Neural cell (in vitro differentiated cells): ENCODE measurements around the gene IPPK. TPM values are rescaled to one million over a fixed set of nuclear protein-coding genes. Genes with fewer than 3 reads are reported as not detected.

Experiments
- H2AFZ ChIP-seq: fragments of 200-600, 300-800 bp; sonication (generic), shearing (Covaris generic); 2 replicates; pipeline ENCODE4 v1.6.0; 2014; ENCODE audit warnings: low read depth, mild to moderate bottlenecking, antibody characterized with exemption, low read length, moderate library complexity
- H3F3A ChIP-seq: fragments of 200-600 bp; shearing (Covaris generic); 2 replicates; pipeline ENCODE4 v1.6.1; 2016; ENCODE audit warnings: mild to moderate bottlenecking, moderate library complexity, mixed read lengths, antibody characterized with exemption, low read length; ENCODE audit not compliant: insufficient read depth, poor library complexity, severe bottlenecking
- H3K27ac ChIP-seq: fragments of 200-600, 300-800 bp; sonication (generic), shearing (Covaris generic); 2 replicates; pipeline ENCODE4 v1.5.1; 2014; ENCODE audit warnings: mild to moderate bottlenecking, low read length, moderate library complexity
- H3K27me3 ChIP-seq: fragments of 300-800, 200-600 bp; sonication (generic), shearing (Covaris generic); 2 replicates; pipeline ENCODE4 v1.6.0; 2014; ENCODE audit warnings: mild to moderate bottlenecking, low read depth, low read length, moderate library complexity; ENCODE audit not compliant: insufficient read depth
- H3K36me3 ChIP-seq: fragments of 300-800, 200-600 bp; sonication (generic), shearing (Covaris generic); 2 replicates; pipeline ENCODE4 v1.5.1; 2014; ENCODE audit warnings: mild to moderate bottlenecking, antibody characterized with exemption, low read length, moderate library complexity; ENCODE audit not compliant: insufficient read depth
- H3K4me2 ChIP-seq: fragments of 300-800, 200-600 bp; sonication (generic), shearing (Covaris generic); 2 replicates; pipeline ENCODE4 v1.6.0; 2014; ENCODE audit warnings: mild to moderate bottlenecking, low read length
- H3K4me3 ChIP-seq: fragments of 300-800, 200-600 bp; sonication (generic), shearing (Covaris generic); 2 replicates; pipeline ENCODE4 v1.5.1; 2014; ENCODE audit warnings: mild to moderate bottlenecking, low read length, moderate library complexity
- H3K79me2 ChIP-seq: fragments of 200-600 bp; shearing (Covaris generic); replicated peaks from 2 replicates; pipeline ENCODE4 v1.6.0; 2014; ENCODE audit warnings: mild to moderate bottlenecking, low read length, moderate library complexity; ENCODE audit not compliant: insufficient read depth
- H3K9ac ChIP-seq: fragments of 300-800, 200-600 bp; sonication (generic), shearing (Covaris generic); 2 replicates; pipeline ENCODE4 v1.6.1; 2016; ENCODE audit warnings: mild to moderate bottlenecking, low read length, mixed read lengths
- H3K9me2 ChIP-seq: fragments of 200-600 bp; shearing (Covaris generic); 2 replicates; pipeline ENCODE4 v1.6.1; 2016; ENCODE audit warnings: mild to moderate bottlenecking, low read length, mixed read lengths; ENCODE audit not compliant: insufficient read depth
- H3K9me3 ChIP-seq: fragments of 200-600, 300-800 bp; sonication (generic), shearing (Covaris generic); 2 replicates; pipeline ENCODE4 v1.6.1; 2016; ENCODE audit warnings: mild to moderate bottlenecking, mixed run types, low read length, moderate library complexity, mixed read lengths
- H4K20me1 ChIP-seq: fragments of 200-600 bp; shearing (Covaris generic); 2 replicates; pipeline ENCODE4 v1.6.1; 2016; ENCODE audit warnings: mild to moderate bottlenecking, mixed run types; ENCODE audit not compliant: insufficient read depth
- CTCF ChIP-seq: fragments of 450-650 bp; IDR thresholded peaks from 2 replicates; pipeline ENCODE4 v1.5.1; 2014; ENCODE audit warnings: antibody characterized with exemption, mild to moderate bottlenecking, moderate library complexity; ENCODE audit not compliant: poor library complexity, severe bottlenecking
- EP300 ChIP-seq: fragments of 450-650 bp; conservative IDR thresholded peaks from 2 replicates; pipeline ENCODE4 v1.6.1; 2014; ENCODE audit warnings: antibody characterized with exemption, mild to moderate bottlenecking, moderate library complexity; ENCODE audit not compliant: poor library complexity, severe bottlenecking
- EZH2 ChIP-seq: fragments of 200-600, 300-800 bp; shearing (Covaris generic), sonication (generic); IDR thresholded peaks from 2 replicates; pipeline ENCODE4 v1.6.1; 2014; ENCODE audit warnings: antibody characterized with exemption, low read length, borderline replicate concordance, mild to moderate bottlenecking; ENCODE audit not compliant: insufficient read depth, poor library complexity, severe bottlenecking
- MXI1 ChIP-seq: fragments of 450-650 bp; conservative IDR thresholded peaks from 2 replicates; pipeline ENCODE4 v1.6.1; 2014; ENCODE audit warnings: antibody characterized with exemption, mild to moderate bottlenecking; ENCODE audit not compliant: poor library complexity, severe bottlenecking
- POLR2AphosphoS5 ChIP-seq: IDR thresholded peaks from 2 replicates; pipeline ENCODE4 v1.6.1; 2012
- RAD21 ChIP-seq: fragments of 450-650 bp; conservative IDR thresholded peaks from 2 replicates; pipeline ENCODE4 v1.6.1; 2014; ENCODE audit warnings: antibody characterized with exemption, mild to moderate bottlenecking, moderate library complexity
- REST ChIP-seq: IDR thresholded peaks from 2 replicates; pipeline ENCODE4 v1.6.1; 2012; ENCODE audit warnings: borderline replicate concordance
- SMC3 ChIP-seq: fragments of 450-650 bp; conservative IDR thresholded peaks from 2 replicates; pipeline ENCODE4 v1.6.1; 2014; ENCODE audit warnings: antibody characterized with exemption, mild to moderate bottlenecking, moderate library complexity; ENCODE audit not compliant: poor library complexity
- TAF1 ChIP-seq: IDR thresholded peaks from 2 replicates; pipeline ENCODE4 v1.6.1; 2012; ENCODE audit warnings: low read depth
- polyA plus RNA-seq: library from polyadenylated mRNA; depleted of rRNA; stranded (reverse); fragments of >200 nt; gene quantifications from 2 replicates; pipeline ENCODE4 v1.2.3, GENCODE V29; 2014

IPPK gene
- polyA plus RNA-seq, 1 donor from 2014 or later, result 34.3 TPM

- Histone ChIP-seq H3K4me2 (no peak overlapping the region), H3K9me3 (no peaks in the 10 kb centered on the region), H3K27ac (no peak overlapping the region), H3K27me3 (no peaks in the 10 kb centered on the region), H3K79me2 (no peaks in the 10 kb centered on the region), H3K9ac (no peak overlapping the region), H3K36me3 (no peaks in the 10 kb centered on the region), H2AFZ (no peak overlapping the region), H4K20me1 (no peaks in the 10 kb centered on the region), H3K4me3 (no peak overlapping the region), H3K9me2 (no peaks in the 10 kb centered on the region), H3F3A (no peaks in the 10 kb centered on the region)
- TF ChIP-seq REST, result no peak
These were observed 38.2 kb downstream of the IPPK start for GRCh38 chr9:92631452-92632343.

GRCh38 chr9:92627651-92628050, 42.3 kb downstream of the IPPK start:
- Histone ChIP-seq H3K79me2 (no peaks in the 10 kb centered on the region), H3F3A (no peaks in the 10 kb centered on the region), H3K36me3 (no peaks in the 10 kb centered on the region), H3K9me2 (no peaks in the 10 kb centered on the region), H3K27ac (no peak overlapping the region), H4K20me1 (no peaks in the 10 kb centered on the region), H3K4me2 (no peak overlapping the region), H3K27me3 (no peaks in the 10 kb centered on the region), H2AFZ (no peak overlapping the region), H3K4me3 (no peak overlapping the region), H3K9ac (no peak overlapping the region), H3K9me3 (no peaks in the 10 kb centered on the region)
- TF ChIP-seq EZH2, result no peak
- no peak for TF ChIP-seq TAF1
- TF ChIP-seq RAD21, result no peak
- no peak for TF ChIP-seq POLR2AphosphoS5
- no peak for TF ChIP-seq REST
- no peak for TF ChIP-seq EP300
- TF ChIP-seq SMC3, result no peak
- TF ChIP-seq MXI1, result no peak
- no peak for TF ChIP-seq CTCF
